Measurements from ENCODE around the gene HERC4. TPM values are rescaled to one million over a fixed set of nuclear protein-coding genes. Genes with fewer than 3 reads are reported as not detected.
A peak's percentile ranks its signal among the peaks of the same experiment; 100 is the strongest.

The HERC4 gene
- total RNA-seq, 1 experiment from 2014 or later = 36.5 TPM

DNA sequence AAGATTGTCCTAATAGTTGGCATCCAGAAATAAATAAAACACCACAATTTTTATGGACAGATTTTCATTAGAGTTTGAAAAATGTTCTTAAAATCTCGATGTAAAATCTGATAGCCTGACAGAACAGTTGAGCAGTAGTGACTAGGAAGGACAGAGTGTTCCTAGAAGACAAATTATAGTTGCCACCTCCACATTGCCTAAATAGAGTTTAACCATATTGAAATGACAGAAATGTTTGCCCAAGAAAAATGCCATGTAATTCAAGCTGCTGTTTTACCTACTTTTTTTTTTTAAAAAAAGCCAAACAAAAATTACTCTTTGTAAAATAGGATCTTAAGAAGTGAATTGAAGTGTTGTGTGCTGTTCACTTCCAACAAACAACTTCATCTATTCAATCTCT is 8.9 kb upstream of the HERC4 start:
- peaks cover 11 to 41% of the 10 kb centered on the region in 2 experiments for H3K4me1 ChIP-seq (ENCODE audit: control insufficient read depth in 1 of 2, insufficient read depth in 2 of 2, low read length in 2 of 2)
- H3K36me3 ChIP-seq (ENCODE audit: control insufficient read depth in 1 of 2, insufficient read depth in 2 of 2, low read length in 2 of 2) = no peaks in the 10 kb centered on the region
- H3K4me2 ChIP-seq (ENCODE audit: low read length) = no peak overlapping the region
- peak overlapping the region; percentile 69 for H2AFZ ChIP-seq (ENCODE audit: low read depth, low read length, poor library complexity, severe bottlenecking)
- no peaks in the 10 kb centered on the region for H3K9me3 ChIP-seq (ENCODE audit: control insufficient read depth in 1 of 2, insufficient read depth in 1 of 2, low read depth in 1 of 2, low read length in 2 of 2)
- H3K9me2 ChIP-seq (ENCODE audit: insufficient read depth) = no peaks in the 10 kb centered on the region
- POLR2A ChIA-PET = no interaction called here
- TF ChIP-seq YY1 (IDR thresholded peaks at IDR 0.05; ENCODE audit: extremely low read depth, insufficient replicate concordance, low read depth, low read length) = no peak
- no peak for TF ChIP-seq EGR1 (IDR thresholded peaks at IDR 0.05; ENCODE audit: low read depth)
- TF ChIP-seq, protein P1, sequence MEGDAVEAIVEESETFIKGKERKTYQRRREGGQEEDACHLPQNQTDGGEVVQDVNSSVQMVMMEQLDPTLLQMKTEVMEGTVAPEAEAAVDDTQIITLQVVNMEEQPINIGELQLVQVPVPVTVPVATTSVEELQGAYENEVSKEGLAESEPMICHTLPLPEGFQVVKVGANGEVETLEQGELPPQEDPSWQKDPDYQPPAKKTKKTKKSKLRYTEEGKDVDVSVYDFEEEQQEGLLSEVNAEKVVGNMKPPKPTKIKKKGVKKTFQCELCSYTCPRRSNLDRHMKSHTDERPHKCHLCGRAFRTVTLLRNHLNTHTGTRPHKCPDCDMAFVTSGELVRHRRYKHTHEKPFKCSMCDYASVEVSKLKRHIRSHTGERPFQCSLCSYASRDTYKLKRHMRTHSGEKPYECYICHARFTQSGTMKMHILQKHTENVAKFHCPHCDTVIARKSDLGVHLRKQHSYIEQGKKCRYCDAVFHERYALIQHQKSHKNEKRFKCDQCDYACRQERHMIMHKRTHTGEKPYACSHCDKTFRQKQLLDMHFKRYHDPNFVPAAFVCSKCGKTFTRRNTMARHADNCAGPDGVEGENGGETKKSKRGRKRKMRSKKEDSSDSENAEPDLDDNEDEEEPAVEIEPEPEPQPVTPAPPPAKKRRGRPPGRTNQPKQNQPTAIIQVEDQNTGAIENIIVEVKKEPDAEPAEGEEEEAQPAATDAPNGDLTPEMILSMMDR (IDR thresholded peaks at IDR 0.05 in 2 of 3, conservative IDR thresholded peaks at IDR 0.05 in 1 of 3; ENCODE audit: borderline replicate concordance in 1 of 3, insufficient read depth in 1 of 3, low read depth in 2 of 3, low read length in 2 of 3) = no peak
- no peak for TF ChIP-seq POLR2A (IDR thresholded peaks at IDR 0.05; ENCODE audit: borderline replicate concordance, extremely low read depth, insufficient read depth, insufficient read length)
- TF ChIP-seq ELF1 (IDR thresholded peaks at IDR 0.05; ENCODE audit: borderline replicate concordance, low read depth) = no peak
- TF ChIP-seq JUND (IDR thresholded peaks at IDR 0.05) = no peak
- no peak for TF ChIP-seq SIN3A (IDR thresholded peaks at IDR 0.05; ENCODE audit: low read depth)
- no peak for TF ChIP-seq MAX (IDR thresholded peaks at IDR 0.05)
- TF ChIP-seq FOSL1 (IDR thresholded peaks at IDR 0.05; ENCODE audit: low read depth) = no peak
- no peak for TF ChIP-seq REST (IDR thresholded peaks at IDR 0.05; ENCODE audit: low read depth)
- no peak overlapping the region for H3K27ac ChIP-seq (ENCODE audit: low read depth, low read length)
- H3K9ac ChIP-seq (ENCODE audit: low read length) = no peak overlapping the region
- intact Hi-C loops (cut with micrococcal nuclease) = loop anchor here (1.0 to 5.0 kb wide), 3 partner anchors 72 to 218 kb away; no protein-coding TSS in a partner anchor
- no peaks in the 10 kb centered on the region for H3K79me2 ChIP-seq (ENCODE audit: insufficient read depth, low read length)
- ATAC-seq = no peak
- H3K27me3 ChIP-seq (ENCODE audit: insufficient read depth, low read length) = no peaks in the 10 kb centered on the region
- RAD21 ChIA-PET (ENCODE audit: low non-redundant PET in 1 of 2, low total read pairs in 2 of 2, uncharacterized antibody in 2 of 2, unreplicated experiment in 2 of 2) = no interaction called here
- no TSS peak for BruUV-seq (replicated peaks)
- H4K20me1 ChIP-seq (ENCODE audit: insufficient read depth) = no peaks in the 10 kb centered on the region
- H3K4me3 ChIP-seq (replicated peaks in 1 of 2; ENCODE audit: low read depth in 1 of 2, low read length in 2 of 2) = no peak overlapping the region
- CTCF ChIA-PET = interaction anchor here (1.6 to 5.5 kb wide), 3 partner anchors 72 to 129 kb away, joined by 3 to 41 read pairs (median 13); no protein-coding TSS in a partner anchor
- no peak for DNase-seq (ENCODE audit: low read depth, low spot score)
